ENCODE measurements around the gene TMEM132E.

DNA sequence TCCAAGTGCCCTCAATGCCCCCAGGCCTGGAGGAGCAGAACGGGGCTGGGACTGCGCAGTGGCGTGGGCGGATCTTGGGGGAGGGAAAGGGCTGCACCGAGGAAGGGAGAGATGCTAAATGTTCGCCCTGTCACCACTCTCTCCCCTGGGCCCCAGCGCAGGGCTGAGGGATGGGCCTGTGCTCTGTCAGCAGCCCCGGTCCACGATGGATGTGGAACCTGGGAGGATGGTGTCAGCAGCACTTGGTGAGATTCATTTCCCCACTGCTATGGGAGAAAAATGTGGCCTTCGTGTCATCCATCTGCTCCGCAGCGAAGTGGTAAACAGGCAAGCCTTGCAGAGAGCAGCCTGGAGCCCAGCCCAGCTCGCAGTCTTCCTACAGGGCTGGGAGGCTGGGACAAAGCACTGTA lies 72.0 kb downstream of the TMEM132E start:
- TF ChIP-seq CSRNP3 (CRISPR knock-in tag; IDR thresholded peaks at IDR 0.05) (no peak), BACH2 (CRISPR knock-in tag; IDR thresholded peaks at IDR 0.05; ENCODE audit: borderline replicate concordance) (no peak), ZFP30 (CRISPR knock-in tag; IDR thresholded peaks at IDR 0.05) (no peak), TOX (CRISPR knock-in tag; IDR thresholded peaks at IDR 0.05; ENCODE audit: borderline replicate concordance) (no peak), ZNF70 (CRISPR knock-in tag; IDR thresholded peaks at IDR 0.05) (no peak), CREB5 (CRISPR knock-in tag; IDR thresholded peaks at IDR 0.05; ENCODE audit: low read depth) (no peak), ZFP3 (CRISPR knock-in tag; IDR thresholded peaks at IDR 0.05) (no peak), GLIS3 (CRISPR knock-in tag; IDR thresholded peaks at IDR 0.05) (no peak), PPARA (CRISPR knock-in tag; IDR thresholded peaks at IDR 0.05; ENCODE audit: borderline replicate concordance) (no peak), SNAI2 (CRISPR knock-in tag; IDR thresholded peaks at IDR 0.05) (no peak), RARB (CRISPR knock-in tag; IDR thresholded peaks at IDR 0.05) (no peak)

All from SK-N-SH treated with all-trans-retinoic acid at 6 μM for 48 hours (cell line).